Endodermal cell (in vitro differentiated cells): Measurements from ENCODE around the gene PLPPR4. TPM values are rescaled to one million over a fixed set of nuclear protein-coding genes. Genes with fewer than 3 reads are reported as not detected.
"Not testable (repeated sequence)": the region's sequence is repeated elsewhere in the genome, so short reads cannot be mapped to it uniquely, and the experiment has no call there.

Experiments
- DNase-seq: peaks from one replicate; pipeline ENCODE4 v3.0.0-alpha.2; 2017
- H3K27ac ChIP-seq: 2 replicates; pipeline ENCODE4 v1.5.1; 2013; ENCODE audit warnings: mild to moderate bottlenecking, low read depth, low read length, moderate library complexity
- H3K27me3 ChIP-seq: 2 replicates; pipeline ENCODE4 v1.6.1; 2013; ENCODE audit warnings: mild to moderate bottlenecking, low read length, moderate library complexity; ENCODE audit not compliant: insufficient read depth, control insufficient read depth, poor library complexity, severe bottlenecking
- H3K36me3 ChIP-seq: 2 replicates; pipeline ENCODE4 v1.7.0; 2013; ENCODE audit warnings: mild to moderate bottlenecking, low read length, moderate library complexity; ENCODE audit not compliant: control insufficient read depth, insufficient read depth
- H3K4me1 ChIP-seq: one replicate; pipeline ENCODE4 v1.7.0; 2013; ENCODE audit warnings: low read length; ENCODE audit not compliant: control insufficient read depth, insufficient read depth
- H3K4me3 ChIP-seq: 2 replicates; pipeline ENCODE4 v1.5.1; 2013; ENCODE audit warnings: mild to moderate bottlenecking, low read length, moderate library complexity
- H3K9ac ChIP-seq: 2 replicates; pipeline ENCODE4 v1.6.1; 2013; ENCODE audit warnings: mild to moderate bottlenecking, low read length, moderate library complexity; ENCODE audit not compliant: poor library complexity, severe bottlenecking; ENCODE audit errors: extremely low read depth
- H3K9me3 ChIP-seq: 2 replicates; pipeline ENCODE4 v1.6.1; 2013; ENCODE audit warnings: mild to moderate bottlenecking, low read length, moderate library complexity; ENCODE audit not compliant: control insufficient read depth
- H3K27ac Mint-ChIP-seq: 2 replicates; pipeline ENCODE4 v1.8.0; 2020; ENCODE audit warnings: mixed read lengths
- H3K27me3 Mint-ChIP-seq: 2 replicates; pipeline ENCODE4 v1.8.0; 2021; ENCODE audit warnings: mild to moderate bottlenecking, mixed read lengths; ENCODE audit not compliant: insufficient read depth
- H3K36me3 Mint-ChIP-seq: 2 replicates; pipeline ENCODE4 v1.8.0; 2020; ENCODE audit warnings: low read depth, mixed read lengths
- H3K4me1 Mint-ChIP-seq: 2 replicates; pipeline ENCODE4 v1.8.0; 2020; ENCODE audit warnings: mixed read lengths
- H3K4me3 Mint-ChIP-seq: 2 replicates; pipeline ENCODE4 v1.8.0; 2020; ENCODE audit warnings: mild to moderate bottlenecking, moderate library complexity, mixed read lengths
- H3K9me3 Mint-ChIP-seq: 2 replicates; pipeline ENCODE4 v1.8.0; 2020; ENCODE audit warnings: mild to moderate bottlenecking, mixed read lengths
- CTCF ChIP-seq: fragments of 200-600 bp; sonication (generic); conservative IDR thresholded peaks from 2 replicates; pipeline ENCODE4 v1.5.0; 2021; ENCODE audit warnings: antibody characterized with exemption, mild to moderate bottlenecking
- WGBS, 2 experiments: methylation state at CpG; one replicate each; pipeline versions ENCODE4 v1.1.5 to v1.1.7; 2013; ENCODE audit warnings: missing lambda C conversion rate in 2 of 2, mixed read lengths in 1 of 2; ENCODE audit not compliant: insufficient coverage in 1 of 2, insufficient read length in 1 of 2; 5-methylcytosine and 5-hydroxymethylcytosine counted together
- total RNA-seq, 2 donors: library from RNA; stranded (reverse); fragmentation: NEBNext Ultra II Directional in 1 of 2; extraction: Animal tissue kit (Norgen Biotek cat#: 25700) in 1 of 2; gene quantifications; 2 replicates in 1 of 2; 3 replicates in 1 of 2; pipeline ENCODE4 v1.2.1, GENCODE V29; 2021

Gene PLPPR4
- total RNA-seq, 2 donors from 2014 or later = 0.20 TPM; not detected in 1

GRCh38 chr1:99281105-99281504 is 16.8 kb downstream of the PLPPR4 start:
- H3K27ac Mint-ChIP-seq = no peak overlapping the region
- H3K4me1 Mint-ChIP-seq = peaks cover 5% of the 10 kb centered on the region

DNA sequence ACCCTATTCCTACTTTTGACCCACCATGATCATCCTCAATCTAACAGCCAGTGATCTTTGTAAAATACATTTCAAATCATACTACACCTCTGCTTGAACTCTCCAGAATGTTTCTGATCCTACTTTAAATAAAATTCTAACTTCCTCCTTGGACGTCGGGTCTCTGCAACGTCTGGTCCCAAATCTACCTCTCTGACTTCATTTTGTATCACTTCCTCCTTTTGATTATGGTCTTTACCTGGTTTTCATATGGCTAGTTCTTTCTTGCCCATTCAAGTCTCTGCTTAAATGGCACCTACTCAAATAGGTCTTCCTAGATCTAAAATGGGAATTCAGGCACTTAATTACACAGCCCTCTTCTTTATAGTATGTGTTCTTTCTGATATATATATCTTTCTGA is 18.2 kb downstream of the PLPPR4 start:
- no peak overlapping the region for H3K4me3 Mint-ChIP-seq
- DNase-seq = no peak
- no peak for TF ChIP-seq CTCF
- H3K9me3 Mint-ChIP-seq = no peaks in the 10 kb centered on the region
- no peak overlapping the region for H3K27ac ChIP-seq
- no peaks in the 10 kb centered on the region for H3K9me3 ChIP-seq
- H3K4me1 Mint-ChIP-seq = peaks cover 5% of the 10 kb centered on the region
- no peaks in the 10 kb centered on the region for H3K27me3 Mint-ChIP-seq
- no peak overlapping the region for H3K9ac ChIP-seq
- H3K27ac Mint-ChIP-seq = no peak overlapping the region
- no peak overlapping the region for H3K4me3 ChIP-seq
- WGBS, 2 experiments = 53 to 63% methylated on average over 3 of the region's 3 CpGs
- H3K36me3 Mint-ChIP-seq = no peaks in the 10 kb centered on the region
- H3K4me1 ChIP-seq = no peaks in the 10 kb centered on the region
- H3K36me3 ChIP-seq = no peaks in the 10 kb centered on the region
- no peaks in the 10 kb centered on the region for H3K27me3 ChIP-seq

More at GRCh38 chr1:99281105-99281504, 16.8 kb downstream of the PLPPR4 start:
- no peak overlapping the region for H3K27ac ChIP-seq
- H3K27me3 Mint-ChIP-seq = no peaks in the 10 kb centered on the region
- H3K9me3 ChIP-seq = no peaks in the 10 kb centered on the region
- TF ChIP-seq CTCF = no peak
- H3K27me3 ChIP-seq = no peaks in the 10 kb centered on the region
- H3K9me3 Mint-ChIP-seq = no peaks in the 10 kb centered on the region
- DNase-seq = no peak
- no peaks in the 10 kb centered on the region for H3K4me1 ChIP-seq
- no peak overlapping the region for H3K4me3 Mint-ChIP-seq
- no peaks in the 10 kb centered on the region for H3K36me3 Mint-ChIP-seq
- H3K9ac ChIP-seq = no peak overlapping the region
- no peak overlapping the region for H3K4me3 ChIP-seq
- H3K36me3 ChIP-seq = no peaks in the 10 kb centered on the region

DNA sequence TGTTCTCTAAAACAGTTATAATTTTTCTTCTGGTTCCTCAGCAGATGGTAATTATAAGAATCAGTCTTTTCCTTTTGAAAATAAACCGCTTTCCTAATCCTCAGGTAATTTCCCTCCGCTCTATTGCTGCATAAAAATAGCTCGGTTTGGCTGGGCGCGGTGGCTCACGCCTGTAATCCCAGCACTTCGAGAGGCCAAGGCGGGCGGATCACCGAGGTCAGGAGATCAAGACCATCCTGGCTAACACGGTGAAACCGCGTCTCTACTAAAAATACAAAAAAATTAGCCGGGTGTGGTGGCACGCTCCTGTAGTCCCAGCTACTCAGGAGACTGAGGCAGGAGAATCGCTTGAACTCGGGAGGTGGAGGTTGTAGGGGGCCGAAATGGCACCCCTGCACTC is 19.2 kb downstream of the PLPPR4 start:
- not testable (repeated sequence) for H3K4me1 ChIP-seq, H3K27ac ChIP-seq, DNase-seq, H3K27ac Mint-ChIP-seq, H3K9me3 Mint-ChIP-seq, H3K9me3 ChIP-seq, H3K27me3 Mint-ChIP-seq, H3K4me3 Mint-ChIP-seq, H3K9ac ChIP-seq, H3K4me3 ChIP-seq, H3K4me1 Mint-ChIP-seq, H3K36me3 ChIP-seq, H3K36me3 Mint-ChIP-seq, H3K27me3 ChIP-seq
- WGBS, 2 experiments = 91 to 96% methylated on average over 12 to 18 of the region's 18 CpGs

DNA sequence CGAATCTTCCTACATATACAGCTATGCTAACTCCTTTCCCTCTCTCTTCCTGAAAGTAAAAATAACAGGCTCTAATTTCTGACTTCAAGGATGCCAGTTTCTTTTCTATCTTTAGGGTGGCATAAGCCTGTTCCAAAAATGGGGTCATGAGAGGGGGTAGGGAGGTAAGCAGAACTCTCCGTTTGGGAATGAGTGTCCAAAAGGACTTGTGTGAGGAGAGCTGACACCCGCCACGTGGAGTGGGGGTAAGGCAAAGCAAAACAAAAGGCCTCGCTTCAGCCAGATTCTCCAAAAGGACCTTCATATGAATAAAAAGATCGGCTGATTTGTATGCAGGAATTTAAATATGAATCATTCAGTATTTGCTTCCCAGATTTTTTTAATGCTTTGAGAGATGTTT is 28.6 kb downstream of the PLPPR4 start:
- H3K4me3 ChIP-seq = no peak overlapping the region
- H3K27ac ChIP-seq = no peak overlapping the region
- H3K27me3 ChIP-seq = no peaks in the 10 kb centered on the region
- Mint-ChIP-seq H3K4me3 (no peak overlapping the region), H3K27me3 (no peaks in the 10 kb centered on the region), H3K4me1 (no peaks in the 10 kb centered on the region), H3K36me3 (no peaks in the 10 kb centered on the region), H3K9me3 (peaks cover 8% of the 10 kb centered on the region), H3K27ac (no peak overlapping the region)
- H3K9ac ChIP-seq = no peak overlapping the region
- no peak for TF ChIP-seq CTCF
- H3K9me3 ChIP-seq = peaks cover 6% of the 10 kb centered on the region
- H3K4me1 ChIP-seq = no peaks in the 10 kb centered on the region
- H3K36me3 ChIP-seq = no peaks in the 10 kb centered on the region
- DNase-seq = no peak
- whole genome bisulfite sequencing, 2 experiments = 70 to 78% methylated on average over 3 to 6 of the region's 6 CpGs
